OCI-LY3 (cell line): ENCODE measurements around the gene PRPH2.

Experiments used
- H2AFZ ChIP-seq: fragments of 200-600, 300-600 bp; shearing (Covaris generic); 2 replicates; pipeline ENCODE4 v1.6.0; 2014; ENCODE audit warnings: antibody characterized with exemption, low read depth, low read length
- H3K27ac ChIP-seq: fragments of 200-600, 300-600 bp; sonication (generic); 2 replicates; pipeline ENCODE4 v1.5.1; 2014; ENCODE audit warnings: mild to moderate bottlenecking, low read length, moderate library complexity, mixed read lengths
- H3K27me3 ChIP-seq: fragments of 200-600, 300-600 bp; sonication (generic); 2 replicates; pipeline ENCODE4 v1.6.1; 2014; ENCODE audit warnings: low read depth, low read length, mixed read lengths
- H3K36me3 ChIP-seq: fragments of 200-600, 300-600 bp; sonication (generic); replicated peaks from 2 replicates; pipeline ENCODE3; 2014; ENCODE audit warnings: low read depth, low read length, mixed read lengths
- H3K4me1 ChIP-seq: fragments of 300-600, 200-600 bp; sonication (generic); 2 replicates; pipeline ENCODE4 v1.6.1; 2014; ENCODE audit warnings: low read length, mixed read lengths
- H3K4me2 ChIP-seq: fragments of 200-600, 300-600 bp; sonication (generic); 2 replicates; pipeline ENCODE4 v1.6.1; 2014; ENCODE audit warnings: low read length, mixed read lengths
- H3K4me3 ChIP-seq: fragments of 300-600, 200-600 bp; sonication (generic); 2 replicates; pipeline ENCODE4 v1.5.1; 2014; ENCODE audit warnings: antibody characterized with exemption, mild to moderate bottlenecking, low read length, moderate library complexity
- H3K79me2 ChIP-seq: fragments of 300-600, 200-600 bp; shearing (Covaris generic); 2 replicates; pipeline ENCODE4 v1.6.1; 2014; ENCODE audit warnings: mild to moderate bottlenecking, low read length, mixed read lengths
- H3K9ac ChIP-seq: fragments of 300-600, 200-600 bp; shearing (Covaris generic); 2 replicates; pipeline ENCODE4 v1.6.0; 2014; ENCODE audit warnings: mild to moderate bottlenecking, low read length, moderate library complexity
- H3K9me3 ChIP-seq: fragments of 200-600, 300-600 bp; shearing (Covaris generic); 2 replicates; pipeline ENCODE4 v1.6.1; 2014; ENCODE audit warnings: low read length, mixed read lengths; ENCODE audit not compliant: insufficient read depth
- H4K20me1 ChIP-seq: fragments of 200-600, 300-600 bp; sonication (generic); 2 replicates; pipeline ENCODE4 v1.6.1; 2016; ENCODE audit warnings: low read length, mixed read lengths; ENCODE audit not compliant: insufficient read depth
- CTCF ChIP-seq: fragments of 200-600, 300-600 bp; sonication (generic); IDR thresholded peaks from 2 replicates; pipeline ENCODE4 v1.5.1; 2014; ENCODE audit warnings: antibody characterized with exemption, low read length, low read depth
- EZH2phosphoT487 ChIP-seq: fragments of 200-600 bp; shearing (Covaris generic); IDR thresholded peaks from 2 replicates; pipeline ENCODE4 v1.6.1; 2018; ENCODE audit warnings: antibody characterized with exemption, mixed run types, low read depth

Gene PRPH2

GRCh38 chr6:42726026-42726425 lies 3.6 kb upstream of the PRPH2 start:
- peaks cover 12% of the 10 kb centered on the region for H3K4me1 ChIP-seq
- no peaks in the 10 kb centered on the region for H3K9me3 ChIP-seq
- TF ChIP-seq EZH2phosphoT487 (no peak), CTCF (no peak)
- H4K20me1 ChIP-seq: no peaks in the 10 kb centered on the region
- H3K27ac ChIP-seq: peak overlapping the region; percentile 24; the same call in 1 of the 2 replicates
- H2AFZ ChIP-seq: peak overlapping the region; percentile 94
- H3K79me2 ChIP-seq: no peaks in the 10 kb centered on the region
- no peaks in the 10 kb centered on the region for H3K36me3 ChIP-seq
- no peaks in the 10 kb centered on the region for H3K27me3 ChIP-seq
- peak overlapping the region; percentile 79 for H3K4me2 ChIP-seq
- peak overlapping the region; percentile 53 for H3K9ac ChIP-seq
- peak overlapping the region; percentile 63 for H3K4me3 ChIP-seq

GRCh38 chr6:42724825-42725224 lies 2.4 kb upstream of the PRPH2 start:
- peaks cover 9% of the 10 kb centered on the region; the same call in 1 of the 2 replicates for H3K27me3 ChIP-seq
- no peaks in the 10 kb centered on the region for H4K20me1 ChIP-seq
- no peak overlapping the region for H2AFZ ChIP-seq
- H3K4me1 ChIP-seq: peaks cover 12% of the 10 kb centered on the region
- H3K9me3 ChIP-seq: no peaks in the 10 kb centered on the region
- no peak for TF ChIP-seq EZH2phosphoT487
- no peak for TF ChIP-seq CTCF
- H3K9ac ChIP-seq: no peak overlapping the region
- H3K79me2 ChIP-seq: no peaks in the 10 kb centered on the region
- H3K4me3 ChIP-seq: no peak overlapping the region
- H3K4me2 ChIP-seq: no peak overlapping the region
- H3K36me3 ChIP-seq: no peaks in the 10 kb centered on the region
- no peak overlapping the region for H3K27ac ChIP-seq

GRCh38 chr6:42720739-42721138 lies 1.7 kb downstream of the PRPH2 start:
- Histone ChIP-seq H3K36me3 (no peaks in the 10 kb centered on the region), H4K20me1 (no peaks in the 10 kb centered on the region), H2AFZ (no peak overlapping the region), H3K27ac (no peak overlapping the region), H3K4me2 (no peak overlapping the region), H3K27me3 (peaks cover 14% of the 10 kb centered on the region; the same call in 1 of the 2 replicates), H3K4me3 (no peak overlapping the region), H3K9me3 (no peaks in the 10 kb centered on the region), H3K9ac (no peak overlapping the region), H3K4me1 (peaks cover 4% of the 10 kb centered on the region), H3K79me2 (no peaks in the 10 kb centered on the region)
- no peak for TF ChIP-seq EZH2phosphoT487
- no peak for TF ChIP-seq CTCF

- Histone ChIP-seq H3K27ac (no peak overlapping the region), H3K9ac (no peak overlapping the region), H2AFZ (no peak overlapping the region), H4K20me1 (no peaks in the 10 kb centered on the region), H3K79me2 (no peaks in the 10 kb centered on the region), H3K9me3 (peaks cover 5% of the 10 kb centered on the region; the same call in 1 of the 2 replicates), H3K4me1 (peaks cover 3% of the 10 kb centered on the region; the same call in 1 of the 2 replicates), H3K36me3 (no peaks in the 10 kb centered on the region), H3K4me3 (no peak overlapping the region), H3K4me2 (no peak overlapping the region), H3K27me3 (peaks cover 15% of the 10 kb centered on the region; the same call in 1 of the 2 replicates)
- TF ChIP-seq EZH2phosphoT487 (no peak), CTCF (no peak)
Observed at GRCh38 chr6:42715871-42716270, 6.5 kb downstream of the PRPH2 start.
